ENCODE results near the gene GLDN. TPM values are rescaled to one million over a fixed set of nuclear protein-coding genes. Genes with fewer than 3 reads are reported as not detected.

GLDN gene
- total RNA-seq = not detected

GRCh38 chr15:51341366-51342226 is at the start of gene GLDN:
Gene GLDN (plus strand): TSS chr15:51341655. CDS start chr15:51341685, 30 bp downstream.
- no peaks in the 10 kb centered on the region for H3K4me1 Mint-ChIP-seq
- no peak within 1 kb of the TSS for H3K4me3 Mint-ChIP-seq
- DNase-seq (no peak), ATAC-seq (no peak)
- CTCF ChIA-PET = no interaction called here
- no peaks in the 10 kb centered on the region for H3K9me3 Mint-ChIP-seq (ENCODE audit: low read depth)
- H3K27ac Mint-ChIP-seq = no peak within 1 kb of the TSS
- peaks cover 53% of the 10 kb centered on the region for H3K27me3 Mint-ChIP-seq
- H3K36me3 Mint-ChIP-seq = no peaks in the 10 kb centered on the region

DNA sequence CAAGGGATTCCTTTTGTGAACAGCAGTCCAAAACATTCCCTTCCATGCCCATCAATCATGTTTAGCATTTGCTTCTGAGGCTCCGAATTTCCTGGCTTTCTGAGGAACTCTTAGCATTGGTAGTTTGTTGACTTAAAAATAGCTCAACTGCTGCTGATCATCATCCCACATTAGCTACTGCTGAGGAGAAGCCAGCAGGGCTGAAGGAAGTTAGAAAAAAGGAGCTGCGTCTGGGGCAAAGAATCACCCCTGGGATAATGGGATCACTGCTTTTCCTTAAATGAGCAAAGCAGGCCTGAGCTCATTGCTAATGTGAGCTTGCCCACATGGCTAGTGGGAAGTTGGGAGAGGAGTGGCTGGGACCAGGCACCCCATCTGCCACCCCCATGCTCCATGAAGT is 42.8 kb upstream of the GLDN start:
- no peaks in the 10 kb centered on the region for H3K36me3 Mint-ChIP-seq
- peaks cover 34% of the 10 kb centered on the region for H3K27me3 Mint-ChIP-seq
- H3K4me3 Mint-ChIP-seq = no peak overlapping the region
- CTCF ChIA-PET = interaction anchor here (1.1 kb wide), 1 partner anchor 135 kb away, joined by 4 read pairs; no protein-coding TSS in a partner anchor
- ATAC-seq (no peak), DNase-seq (no peak)
- no peaks in the 10 kb centered on the region for H3K4me1 Mint-ChIP-seq
- no peak overlapping the region for H3K27ac Mint-ChIP-seq
- H3K9me3 Mint-ChIP-seq (ENCODE audit: low read depth) = no peaks in the 10 kb centered on the region

- H3K27ac Mint-ChIP-seq = no peak overlapping the region
- no peak for ATAC-seq
These were observed 42.1 kb upstream of the GLDN start for GRCh38 chr15:51299187-51300015.

GRCh38 chr15:51302480-51302879 is 39.0 kb upstream of the GLDN start:
- no peaks in the 10 kb centered on the region for H3K4me1 Mint-ChIP-seq
- H3K36me3 Mint-ChIP-seq = no peaks in the 10 kb centered on the region
- no peaks in the 10 kb centered on the region for H3K9me3 Mint-ChIP-seq (ENCODE audit: low read depth)
- H3K4me3 Mint-ChIP-seq = no peak overlapping the region
- CTCF ChIA-PET = interaction anchor here (0.7 kb wide), 1 partner anchor 1064 kb away, joined by 3 read pairs; no protein-coding TSS in a partner anchor
- H3K27me3 Mint-ChIP-seq = peaks cover 42% of the 10 kb centered on the region
- no peak for ATAC-seq
- no peak overlapping the region for H3K27ac Mint-ChIP-seq
- DNase-seq = no peak

More at GRCh38 chr15:51299187-51300015, 42.1 kb upstream of the GLDN start:
- Mint-ChIP-seq H3K9me3 (ENCODE audit: low read depth) (no peaks in the 10 kb centered on the region), H3K27me3 (peaks cover 38% of the 10 kb centered on the region), H3K4me3 (no peak overlapping the region), H3K36me3 (no peaks in the 10 kb centered on the region), H3K4me1 (no peaks in the 10 kb centered on the region)
- DNase-seq = no peak
- CTCF ChIA-PET = no interaction called here

- Mint-ChIP-seq H3K36me3 (no peaks in the 10 kb centered on the region), H3K27me3 (peaks cover 42% of the 10 kb centered on the region), H3K27ac (no peak overlapping the region), H3K9me3 (ENCODE audit: low read depth) (no peaks in the 10 kb centered on the region), H3K4me1 (no peaks in the 10 kb centered on the region), H3K4me3 (no peak overlapping the region)
- ATAC-seq = no peak
- no peak for DNase-seq
- CTCF ChIA-PET = no interaction called here
These were observed 37.9 kb upstream of the GLDN start for GRCh38 chr15:51303462-51303980.

DNA sequence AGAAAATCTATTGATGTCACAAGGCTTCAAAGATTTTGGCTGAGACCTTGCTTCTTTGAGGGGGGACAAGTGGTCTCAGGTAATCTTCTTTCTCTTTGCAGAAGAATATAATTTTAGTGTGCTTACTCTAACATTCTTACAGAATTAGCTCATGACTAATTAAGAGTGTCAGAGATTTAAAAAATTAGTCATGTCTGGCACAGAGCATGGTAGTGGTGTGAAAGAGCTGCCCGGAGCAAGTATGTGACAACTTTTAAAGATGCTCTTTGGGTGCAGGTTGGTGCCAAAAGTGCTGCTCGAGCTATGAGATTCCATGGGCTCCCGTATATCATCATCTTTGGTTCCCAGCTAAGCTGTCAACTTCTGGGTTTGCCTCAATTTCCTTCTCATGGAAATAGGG is 34.1 kb upstream of the GLDN start:
- ATAC-seq = no peak
- no peak overlapping the region for H3K4me3 Mint-ChIP-seq

DNA sequence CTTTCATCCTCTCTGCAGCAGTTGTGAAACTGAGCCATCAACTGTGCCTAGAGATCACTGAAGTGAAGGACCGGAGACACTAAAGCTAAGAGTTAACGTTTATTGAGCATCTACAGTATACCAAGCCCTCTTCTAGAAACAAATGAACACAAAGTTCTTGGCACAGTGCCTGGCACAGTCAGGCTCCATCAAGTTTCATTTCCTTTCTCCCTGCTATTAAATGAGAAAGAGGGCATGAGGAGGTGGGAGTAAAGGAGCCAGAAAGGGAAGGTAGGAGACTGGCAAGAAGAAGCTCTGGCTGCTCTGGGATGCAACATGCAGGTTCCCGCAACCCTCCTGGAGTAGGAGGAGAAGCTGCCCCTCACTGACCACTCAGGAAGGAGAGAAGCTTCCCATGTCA is 33.6 kb upstream of the GLDN start:
- Mint-ChIP-seq H3K9me3 (ENCODE audit: low read depth) (no peaks in the 10 kb centered on the region), H3K36me3 (no peaks in the 10 kb centered on the region), H3K4me1 (no peaks in the 10 kb centered on the region), H3K27ac (no peak overlapping the region), H3K4me3 (no peak overlapping the region), H3K27me3 (peaks cover 47% of the 10 kb centered on the region)
- ATAC-seq (no peak), DNase-seq (no peak)
- CTCF ChIA-PET = interaction anchor here (1.4 kb wide), 1 partner anchor 145 kb away, joined by 4 read pairs; no protein-coding TSS in a partner anchor

More for the DNA sequence above, 34.1 kb upstream of the GLDN start:
- Mint-ChIP-seq H3K36me3 (no peaks in the 10 kb centered on the region), H3K27me3 (peaks cover 48% of the 10 kb centered on the region), H3K9me3 (ENCODE audit: low read depth) (no peaks in the 10 kb centered on the region), H3K27ac (no peak overlapping the region), H3K4me1 (no peaks in the 10 kb centered on the region)
- DNase-seq = no peak
- CTCF ChIA-PET = interaction anchor here (1.4 kb wide), 1 partner anchor 144 kb away, joined by 4 read pairs; no protein-coding TSS in a partner anchor

DNA sequence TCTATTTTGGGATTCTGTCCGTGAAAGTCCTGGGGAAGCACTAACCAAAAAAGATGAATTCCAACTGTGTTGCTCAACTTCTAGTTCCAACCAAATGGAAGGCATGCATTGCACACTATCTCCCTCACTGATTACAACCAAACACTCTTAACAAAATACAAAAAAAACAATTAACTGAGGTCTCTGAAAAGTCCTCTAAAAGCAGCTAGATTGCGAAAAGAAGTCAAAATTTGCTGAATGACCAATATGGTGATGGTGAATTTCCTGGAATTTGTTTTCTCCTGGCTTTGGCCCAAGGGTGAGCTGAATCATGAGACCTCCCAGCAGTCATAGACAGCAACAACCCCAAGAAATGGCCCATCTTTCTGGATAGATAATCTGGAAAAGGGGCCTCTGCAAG is 31.4 kb upstream of the GLDN start:
- CTCF ChIA-PET = no interaction called here
- no peak for ATAC-seq
- Mint-ChIP-seq H3K9me3 (ENCODE audit: low read depth) (no peaks in the 10 kb centered on the region), H3K36me3 (no peaks in the 10 kb centered on the region), H3K27ac (no peak overlapping the region), H3K4me1 (no peaks in the 10 kb centered on the region), H3K4me3 (no peak overlapping the region), H3K27me3 (peaks cover 38% of the 10 kb centered on the region)
- no peak for DNase-seq

DNA sequence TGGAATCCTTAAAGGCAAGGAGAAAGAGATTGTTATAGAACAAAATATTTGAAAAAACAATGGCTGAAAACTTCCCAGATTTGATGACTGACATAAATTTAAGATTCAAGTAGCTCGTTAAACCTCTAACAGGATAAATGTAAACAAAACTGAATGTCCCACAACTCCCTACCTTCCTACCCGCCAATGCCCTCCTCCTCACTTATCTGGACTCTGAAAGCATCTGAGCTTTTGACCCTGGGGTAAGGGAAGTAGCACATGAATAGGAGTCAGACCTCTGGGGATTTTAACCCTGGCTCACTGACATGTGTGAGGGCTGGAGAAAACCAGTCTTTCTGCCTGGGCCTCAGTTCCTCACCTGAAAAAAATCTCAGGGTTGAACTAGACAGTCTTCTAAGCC is 29.9 kb upstream of the GLDN start:
- H3K9me3 Mint-ChIP-seq (ENCODE audit: low read depth) = no peaks in the 10 kb centered on the region
- CTCF ChIA-PET = no interaction called here
- no peaks in the 10 kb centered on the region for H3K36me3 Mint-ChIP-seq
- H3K27ac Mint-ChIP-seq = no peak overlapping the region
- no peak overlapping the region for H3K4me3 Mint-ChIP-seq
- ATAC-seq (no peak), DNase-seq (no peak)
- H3K27me3 Mint-ChIP-seq = peaks cover 29% of the 10 kb centered on the region
- H3K4me1 Mint-ChIP-seq = no peaks in the 10 kb centered on the region

DNA sequence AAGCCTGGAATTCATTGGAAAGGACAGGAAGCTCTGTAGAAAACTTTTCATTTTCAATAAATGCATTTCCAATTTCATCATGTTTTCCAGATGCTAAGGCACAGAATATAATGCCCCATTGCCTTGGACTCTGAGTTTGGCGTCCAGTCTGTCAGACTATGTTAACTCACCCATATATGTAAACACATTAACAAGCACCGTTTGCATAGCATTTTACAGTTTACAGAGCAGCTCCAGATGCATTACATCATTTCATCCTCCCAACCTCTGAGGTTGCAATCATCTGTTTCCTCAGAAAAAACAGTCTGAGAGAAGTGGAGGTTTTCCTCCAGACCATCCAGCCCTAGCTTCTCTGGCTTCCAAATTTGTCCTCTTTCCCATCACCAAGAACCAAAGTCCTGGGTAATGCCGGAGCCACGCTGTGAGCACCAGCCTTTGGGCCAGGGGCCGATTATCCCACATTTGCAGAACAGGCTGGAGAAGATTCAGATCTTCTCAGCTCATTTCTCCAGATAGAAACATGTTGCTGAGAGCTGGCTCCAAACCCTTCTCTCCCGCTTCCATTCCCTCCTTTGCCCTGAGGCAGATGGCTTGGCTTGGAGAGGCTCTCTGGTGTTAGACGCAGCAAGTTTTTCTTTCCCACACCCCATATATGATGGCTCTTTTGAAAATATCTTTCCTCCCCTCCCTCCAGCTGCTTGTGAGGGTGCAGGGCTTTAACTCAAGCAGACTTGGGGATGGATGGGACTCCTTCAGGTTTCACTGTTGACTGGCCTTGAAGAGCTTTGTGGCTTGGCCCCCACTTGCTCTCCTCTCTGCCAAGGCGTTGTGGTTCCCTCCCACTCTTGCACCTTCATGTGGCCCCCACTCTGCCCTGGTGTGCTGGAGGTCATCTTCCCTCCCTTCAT is 29.0 kb upstream of the GLDN start:
- no peak for DNase-seq
- Mint-ChIP-seq H3K36me3 (no peaks in the 10 kb centered on the region), H3K4me3 (no peak overlapping the region), H3K27ac (no peak overlapping the region), H3K9me3 (ENCODE audit: low read depth) (no peaks in the 10 kb centered on the region), H3K27me3 (peaks cover 24% of the 10 kb centered on the region), H3K4me1 (no peaks in the 10 kb centered on the region)
- no peak for ATAC-seq
- CTCF ChIA-PET = no interaction called here

DNA sequence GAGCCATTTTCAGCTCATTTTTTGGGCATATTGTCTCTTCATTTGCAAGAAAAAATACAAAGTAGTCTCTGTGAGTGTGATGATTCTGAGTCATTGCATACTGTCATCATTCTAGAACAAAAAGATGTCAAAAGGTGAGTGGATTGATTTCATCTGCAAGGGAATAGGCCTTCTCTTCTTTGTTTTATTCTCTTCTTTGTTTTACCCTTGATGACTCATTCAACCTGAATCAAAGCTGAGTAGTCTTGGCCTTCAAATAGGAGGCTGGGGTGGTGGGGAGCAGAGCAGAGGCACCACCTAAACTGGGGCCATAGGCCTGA is 28.4 kb upstream of the GLDN start:
- Mint-ChIP-seq H3K4me1 (no peaks in the 10 kb centered on the region), H3K36me3 (no peaks in the 10 kb centered on the region)

GRCh38 chr15:51313644-51314280 is 27.7 kb upstream of the GLDN start:
- Mint-ChIP-seq H3K4me3 (no peak overlapping the region), H3K27ac (no peak overlapping the region), H3K27me3 (peaks cover 24% of the 10 kb centered on the region), H3K4me1 (no peaks in the 10 kb centered on the region), H3K9me3 (ENCODE audit: low read depth) (no peaks in the 10 kb centered on the region), H3K36me3 (no peaks in the 10 kb centered on the region)
- no peak for DNase-seq
- CTCF ChIA-PET = no interaction called here
- no peak for ATAC-seq

More for the DNA sequence above, 28.4 kb upstream of the GLDN start:
- H3K9me3 Mint-ChIP-seq (ENCODE audit: low read depth) = no peaks in the 10 kb centered on the region
- ATAC-seq (no peak), DNase-seq (no peak)
- no peak overlapping the region for H3K27ac Mint-ChIP-seq
- no peak overlapping the region for H3K4me3 Mint-ChIP-seq
- CTCF ChIA-PET = no interaction called here
- peaks cover 24% of the 10 kb centered on the region for H3K27me3 Mint-ChIP-seq
